ENCODE results near the gene NFE2L3. TPM values are rescaled to one million over a fixed set of nuclear protein-coding genes. Genes with fewer than 3 reads are reported as not detected.
"Not testable (repeated sequence)": the region's sequence is repeated elsewhere in the genome, so short reads cannot be mapped to it uniquely, and the experiment has no call there.

The NFE2L3 gene
- total RNA-seq, 1 donor from 2014 or later, result 4.8 TPM

- H3K4me3 ChIP-seq, result no peak overlapping the region
- no peaks in the 10 kb centered on the region for H3K9me3 ChIP-seq
- H3K27me3 ChIP-seq (ENCODE audit: low read depth), result no peaks in the 10 kb centered on the region
- TF ChIP-seq, protein P1, sequence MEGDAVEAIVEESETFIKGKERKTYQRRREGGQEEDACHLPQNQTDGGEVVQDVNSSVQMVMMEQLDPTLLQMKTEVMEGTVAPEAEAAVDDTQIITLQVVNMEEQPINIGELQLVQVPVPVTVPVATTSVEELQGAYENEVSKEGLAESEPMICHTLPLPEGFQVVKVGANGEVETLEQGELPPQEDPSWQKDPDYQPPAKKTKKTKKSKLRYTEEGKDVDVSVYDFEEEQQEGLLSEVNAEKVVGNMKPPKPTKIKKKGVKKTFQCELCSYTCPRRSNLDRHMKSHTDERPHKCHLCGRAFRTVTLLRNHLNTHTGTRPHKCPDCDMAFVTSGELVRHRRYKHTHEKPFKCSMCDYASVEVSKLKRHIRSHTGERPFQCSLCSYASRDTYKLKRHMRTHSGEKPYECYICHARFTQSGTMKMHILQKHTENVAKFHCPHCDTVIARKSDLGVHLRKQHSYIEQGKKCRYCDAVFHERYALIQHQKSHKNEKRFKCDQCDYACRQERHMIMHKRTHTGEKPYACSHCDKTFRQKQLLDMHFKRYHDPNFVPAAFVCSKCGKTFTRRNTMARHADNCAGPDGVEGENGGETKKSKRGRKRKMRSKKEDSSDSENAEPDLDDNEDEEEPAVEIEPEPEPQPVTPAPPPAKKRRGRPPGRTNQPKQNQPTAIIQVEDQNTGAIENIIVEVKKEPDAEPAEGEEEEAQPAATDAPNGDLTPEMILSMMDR (IDR thresholded peaks at IDR 0.05), result no peak
- intact Hi-C loops (cut with DNase I), result no loop called here
- ATAC-seq (peak; percentile 46 to 65), DNase-seq (no peak)
- H3K36me3 ChIP-seq, result peaks cover 6% of the 10 kb centered on the region
- no peak overlapping the region for H3K27ac ChIP-seq
- peaks cover 13% of the 10 kb centered on the region for H3K4me1 ChIP-seq
Measured at GRCh38 chr7:26180792-26181198, 28.8 kb downstream of the NFE2L3 start.

- peaks cover 17% of the 10 kb centered on the region for H3K4me1 ChIP-seq
- no peak for ATAC-seq
- TF ChIP-seq, protein P1 (IDR thresholded peaks at IDR 0.05), result no peak
Measured at GRCh38 chr7:26181474-26182227, 29.7 kb downstream of the NFE2L3 start.

GRCh38 chr7:26182283-26182682, 30.3 kb downstream of the NFE2L3 start:
- Histone ChIP-seq H3K4me1 (peaks cover 23% of the 10 kb centered on the region), H3K4me3 (no peak overlapping the region), H3K9me3 (no peaks in the 10 kb centered on the region), H3K27me3 (ENCODE audit: low read depth) (no peaks in the 10 kb centered on the region), H3K36me3 (peaks cover 13% of the 10 kb centered on the region), H3K27ac (no peak overlapping the region)
- DNase-seq (no peak), ATAC-seq (no peak)
- intact Hi-C loops (cut with DNase I), result no loop called here
- TF ChIP-seq, protein P1 (IDR thresholded peaks at IDR 0.05), result no peak

More at GRCh38 chr7:26181474-26182227, 29.7 kb downstream of the NFE2L3 start:
- no peaks in the 10 kb centered on the region for H3K9me3 ChIP-seq
- no peaks in the 10 kb centered on the region for H3K27me3 ChIP-seq (ENCODE audit: low read depth)
- no peak overlapping the region for H3K27ac ChIP-seq
- no peak overlapping the region for H3K4me3 ChIP-seq
- no peak for DNase-seq
- intact Hi-C loops (cut with DNase I), result no loop called here
- peaks cover 12% of the 10 kb centered on the region for H3K36me3 ChIP-seq

DNA sequence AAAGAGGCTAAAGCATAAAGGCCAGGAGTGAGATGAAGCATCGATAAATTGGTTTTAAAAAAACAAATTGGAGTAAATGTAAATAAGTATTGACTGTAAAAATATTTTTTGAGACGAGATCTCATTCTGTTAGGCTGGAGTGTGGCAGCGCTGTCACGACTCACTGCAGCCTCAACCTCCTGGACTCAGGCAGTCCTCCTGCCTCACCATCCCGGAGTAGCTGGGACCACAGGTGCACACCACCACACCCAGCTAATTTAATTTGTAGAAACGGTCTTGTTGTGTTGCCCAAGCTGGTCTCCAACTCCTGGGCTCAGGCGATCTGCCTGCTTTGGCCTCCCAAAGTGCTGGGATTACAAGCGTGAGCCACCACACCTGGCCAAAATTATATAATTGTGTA, 30.7 kb downstream of the NFE2L3 start:
- H3K4me1 ChIP-seq, result peaks cover 27% of the 10 kb centered on the region
- DNase-seq, result no peak
- ATAC-seq, result peak in 1 of 2 donors; percentile 4
- TF ChIP-seq, protein P1 (IDR thresholded peaks at IDR 0.05), result no peak
- H3K27ac ChIP-seq, result no peak overlapping the region
- no peaks in the 10 kb centered on the region for H3K9me3 ChIP-seq
- peaks cover 13% of the 10 kb centered on the region for H3K36me3 ChIP-seq
- intact Hi-C loops (cut with DNase I), result no loop called here
- H3K27me3 ChIP-seq (ENCODE audit: low read depth), result no peaks in the 10 kb centered on the region
- no peak overlapping the region for H3K4me3 ChIP-seq

- TF ChIP-seq, protein P1 (IDR thresholded peaks at IDR 0.05), result no peak
- intact Hi-C loops (cut with DNase I), result no loop called here
- H3K4me1 ChIP-seq, result peaks cover 31% of the 10 kb centered on the region
- H3K4me3 ChIP-seq, result no peak overlapping the region
- ATAC-seq (no peak), DNase-seq (no peak)
- no peaks in the 10 kb centered on the region for H3K9me3 ChIP-seq
- H3K27ac ChIP-seq, result no peak overlapping the region
- peaks cover 21% of the 10 kb centered on the region for H3K36me3 ChIP-seq
- no peaks in the 10 kb centered on the region for H3K27me3 ChIP-seq (ENCODE audit: low read depth)
Measured at GRCh38 chr7:26183545-26184280, 31.7 kb downstream of the NFE2L3 start.

DNA sequence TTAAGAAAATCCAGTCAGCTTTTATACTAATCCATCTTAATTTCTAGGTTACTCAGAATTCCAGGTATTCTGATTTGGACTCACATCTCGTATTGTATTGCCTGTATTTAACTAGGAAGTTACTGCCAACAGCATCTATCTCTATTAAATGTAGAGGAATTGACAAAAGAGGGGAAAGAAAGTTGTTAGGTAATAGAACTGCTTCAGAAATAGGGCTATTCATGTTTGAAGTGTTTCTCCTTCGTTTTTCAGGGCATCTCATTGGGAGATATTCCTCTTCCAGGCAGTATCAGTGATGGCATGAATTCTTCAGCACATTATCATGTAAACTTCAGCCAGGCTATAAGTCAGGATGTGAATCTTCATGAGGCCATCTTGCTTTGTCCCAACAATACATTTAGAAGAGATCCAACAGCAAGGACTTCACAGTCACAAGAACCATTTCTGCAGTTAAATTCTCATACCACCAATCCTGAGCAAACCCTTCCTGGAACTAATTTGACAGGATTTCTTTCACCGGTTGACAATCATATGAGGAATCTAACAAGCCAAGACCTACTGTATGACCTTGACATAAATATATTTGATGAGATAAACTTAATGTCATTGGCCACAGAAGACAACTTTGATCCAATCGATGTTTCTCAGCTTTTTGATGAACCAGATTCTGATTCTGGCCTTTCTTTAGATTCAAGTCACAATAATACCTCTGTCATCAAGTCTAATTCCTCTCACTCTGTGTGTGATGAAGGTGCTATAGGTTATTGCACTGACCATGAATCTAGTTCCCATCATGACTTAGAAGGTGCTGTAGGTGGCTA, 32.5 kb downstream of the NFE2L3 start:
- H3K9me3 ChIP-seq; ATAC-seq; intact Hi-C loops (cut with DNase I); H3K27me3 ChIP-seq (ENCODE audit: low read depth); DNase-seq; H3K27ac ChIP-seq; H3K4me3 ChIP-seq: not testable (repeated sequence)
- Histone ChIP-seq H3K36me3 (peaks cover 29% of the 10 kb centered on the region), H3K4me1 (peaks cover 31% of the 10 kb centered on the region)
